Esophagus muscularis mucosa (tissue), 4 donors: ENCODE data around the gene FRK. TPM values are rescaled to one million over a fixed set of nuclear protein-coding genes. Genes with fewer than 3 reads are reported as not detected.
"Not testable (repeated sequence)": the region's sequence is repeated elsewhere in the genome, so short reads cannot be mapped to it uniquely, and the experiment has no call there.

Experiments used
- DNase-seq: peaks from one replicate; pipeline ENCODE4 v3.0.0-alpha.2; 2017; ENCODE audit errors: extremely low spot score
- H3K27ac ChIP-seq, 4 donors: fragments of 200-600 bp; sonication (generic); replicated peaks in 1 of 4; 1 replicate in 3 of 4; 2 replicates in 1 of 4; pipeline ENCODE4 v1.5.1; 2016 to 2019; ENCODE audit warnings: mild to moderate bottlenecking in 1 of 4
- H3K27me3 ChIP-seq, 4 donors: fragments of 200-600 bp; sonication (generic); one replicate each; pipeline versions ENCODE4 v1.5.1 to v1.6.0; 2016 to 2019
- H3K36me3 ChIP-seq, 4 donors: fragments of 200-600 bp; sonication (generic); one replicate each; pipeline ENCODE4 v1.5.1; 2016 to 2019
- H3K4me1 ChIP-seq, 4 donors: fragments of 200-600 bp; sonication (generic); one replicate each; pipeline ENCODE4 v1.5.1; 2016 to 2019
- H3K4me3 ChIP-seq, 4 donors: fragments of 200-600 bp; sonication (generic); 1 replicate in 2 of 4; 2 replicates in 2 of 4; pipeline ENCODE4 v1.5.1; 2016 to 2019; ENCODE audit warnings: mild to moderate bottlenecking in 4 of 4, moderate library complexity in 1 of 4
- H3K9me3 ChIP-seq, 4 donors: fragments of 200-600 bp; sonication (generic); 1 replicate in 3 of 4; 2 replicates in 1 of 4; pipeline ENCODE4 v1.5.1; 2016 to 2019
- EP300 ChIP-seq: sonication (generic); formaldehyde crosslinking; IDR thresholded peaks from one replicate; pipeline ENCODE4 v1.6.1; 2017; ENCODE audit warnings: antibody characterized with exemption
- POLR2A ChIP-seq: fragments of 450-650 bp; IDR thresholded peaks from one replicate; pipeline ENCODE4 v1.6.1; 2017; ENCODE audit warnings: antibody characterized with exemption, moderate library complexity, mild to moderate bottlenecking, low read depth
- POLR2AphosphoS5 ChIP-seq, 2 donors: sonication (generic); formaldehyde crosslinking; IDR thresholded peaks; one replicate each; pipeline ENCODE4 v1.6.1; 2017; ENCODE audit warnings: antibody characterized with exemption in 2 of 2
- WGBS: methylation state at CpG from one replicate; pipeline ENCODE4 v1.1.5; 2018; 5-methylcytosine and 5-hydroxymethylcytosine counted together
- intact Hi-C: fragments of 100-400 bp; cut with DNase I; formaldehyde crosslinking; loops from one replicate; pipeline ENCODE4 v1.15.1; 2023
- total RNA-seq, 4 donors: library from RNA; depleted of rRNA; stranded (reverse); fragments of >200 nt; gene quantifications; one replicate each; pipeline versions ENCODE4 v1.1.0 to v1.2.1, GENCODE V29; 2016
- TF ChIP-seq, protein P1 (sequence below), 3 experiments: fragments of 200-600 bp in 2 of 3; fragments of 450-650 bp in 1 of 3; sonication (generic) in 2 of 3; IDR thresholded peaks; one replicate each; pipeline ENCODE4 v1.5.1; 2017 to 2019; ENCODE audit warnings: antibody characterized with exemption in 3 of 3, mild to moderate bottlenecking in 2 of 3, moderate library complexity in 1 of 3

FRK gene
- total RNA-seq, 4 donors from 2014 or later, result 0.17 to 0.57 (median 0.40) TPM

DNA sequence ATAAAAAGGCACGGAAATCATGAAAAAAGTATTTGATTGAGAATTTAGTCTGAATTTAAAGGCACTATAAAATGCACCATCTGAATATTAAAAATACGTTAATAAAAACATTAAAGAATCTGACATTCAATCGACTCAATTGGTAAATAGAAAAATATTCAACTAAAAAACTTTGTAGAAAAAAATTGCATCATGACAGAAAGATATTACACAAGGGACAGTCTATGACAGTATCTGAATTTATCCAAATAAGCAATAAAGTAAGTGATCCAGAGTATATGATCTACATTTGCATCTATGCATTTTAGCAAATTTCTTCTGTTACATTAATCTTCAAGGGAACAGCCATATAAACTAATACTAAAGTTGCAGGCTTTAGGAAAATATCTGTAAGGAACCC is 9.4 kb downstream of the FRK start:
- WGBS, result 89% methylated on average over 3 of the region's 3 CpGs

GRCh38 chr6:116050737-116051136 is 10.0 kb downstream of the FRK start:
- Histone ChIP-seq H3K36me3 (no peaks in the 10 kb centered on the region), H3K4me1 (no peaks in the 10 kb centered on the region), H3K4me3 (no peak overlapping the region), H3K27me3 (no peaks in the 10 kb centered on the region), H3K9me3 (no peaks in the 10 kb centered on the region), H3K27ac (no peak overlapping the region)
- WGBS, result 91% methylated on average over 1 of the region's 1 CpG
- TF ChIP-seq EP300, result no peak
- no peak for TF ChIP-seq POLR2A
- TF ChIP-seq, protein P1, sequence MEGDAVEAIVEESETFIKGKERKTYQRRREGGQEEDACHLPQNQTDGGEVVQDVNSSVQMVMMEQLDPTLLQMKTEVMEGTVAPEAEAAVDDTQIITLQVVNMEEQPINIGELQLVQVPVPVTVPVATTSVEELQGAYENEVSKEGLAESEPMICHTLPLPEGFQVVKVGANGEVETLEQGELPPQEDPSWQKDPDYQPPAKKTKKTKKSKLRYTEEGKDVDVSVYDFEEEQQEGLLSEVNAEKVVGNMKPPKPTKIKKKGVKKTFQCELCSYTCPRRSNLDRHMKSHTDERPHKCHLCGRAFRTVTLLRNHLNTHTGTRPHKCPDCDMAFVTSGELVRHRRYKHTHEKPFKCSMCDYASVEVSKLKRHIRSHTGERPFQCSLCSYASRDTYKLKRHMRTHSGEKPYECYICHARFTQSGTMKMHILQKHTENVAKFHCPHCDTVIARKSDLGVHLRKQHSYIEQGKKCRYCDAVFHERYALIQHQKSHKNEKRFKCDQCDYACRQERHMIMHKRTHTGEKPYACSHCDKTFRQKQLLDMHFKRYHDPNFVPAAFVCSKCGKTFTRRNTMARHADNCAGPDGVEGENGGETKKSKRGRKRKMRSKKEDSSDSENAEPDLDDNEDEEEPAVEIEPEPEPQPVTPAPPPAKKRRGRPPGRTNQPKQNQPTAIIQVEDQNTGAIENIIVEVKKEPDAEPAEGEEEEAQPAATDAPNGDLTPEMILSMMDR (IDR thresholded peaks at IDR 0.05), result no peak
- TF ChIP-seq POLR2AphosphoS5 (IDR thresholded peaks at IDR 0.05), result no peak
- no peak for DNase-seq
- intact Hi-C loops, result no loop called here

More for the DNA sequence above, 9.4 kb downstream of the FRK start:
- intact Hi-C loops, result no loop called here
- Histone ChIP-seq H3K27ac (no peak overlapping the region), H3K9me3 (no peaks in the 10 kb centered on the region), H3K27me3 (no peaks in the 10 kb centered on the region), H3K36me3 (no peaks in the 10 kb centered on the region), H3K4me1 (no peaks in the 10 kb centered on the region), H3K4me3 (no peak overlapping the region)
- DNase-seq, result no peak
- TF ChIP-seq POLR2AphosphoS5 (IDR thresholded peaks at IDR 0.05), result no peak
- no peak for TF ChIP-seq EP300
- TF ChIP-seq, protein P1 (IDR thresholded peaks at IDR 0.05), result no peak
- no peak for TF ChIP-seq POLR2A

GRCh38 chr6:116049321-116049720 is 11.4 kb downstream of the FRK start:
- intact Hi-C loops, result no loop called here
- WGBS, result 82% methylated on average over 1 of the region's 1 CpG

GRCh38 chr6:116047173-116047933 is 13.3 kb downstream of the FRK start:
- Histone ChIP-seq H3K36me3 (no peaks in the 10 kb centered on the region), H3K4me3 (no peak overlapping the region), H3K9me3 (peaks cover 0 to 6% (median 2%) of the 10 kb centered on the region in 4 donors), H3K4me1 (no peaks in the 10 kb centered on the region), H3K27ac (no peak overlapping the region), H3K27me3 (no peaks in the 10 kb centered on the region)
- DNase-seq, result no peak
- intact Hi-C loops, result no loop called here
- TF ChIP-seq POLR2AphosphoS5 (IDR thresholded peaks at IDR 0.05), result no peak
- TF ChIP-seq, protein P1 (IDR thresholded peaks at IDR 0.05), result no peak
- TF ChIP-seq POLR2A, result no peak
- 82% methylated on average over 2 of the region's 3 CpGs for WGBS

More at GRCh38 chr6:116049321-116049720, 11.4 kb downstream of the FRK start:
- no peak for TF ChIP-seq EP300
- no peak for TF ChIP-seq POLR2AphosphoS5 (IDR thresholded peaks at IDR 0.05)
- TF ChIP-seq, protein P1 (IDR thresholded peaks at IDR 0.05), result no peak
- TF ChIP-seq POLR2A, result no peak
- Histone ChIP-seq H3K27ac (no peak overlapping the region), H3K4me3 (no peak overlapping the region), H3K4me1 (no peaks in the 10 kb centered on the region), H3K27me3 (no peaks in the 10 kb centered on the region), H3K9me3 (peaks cover 0 to 3% (median 0%) of the 10 kb centered on the region in 4 donors), H3K36me3 (no peaks in the 10 kb centered on the region)
- no peak for DNase-seq

DNA sequence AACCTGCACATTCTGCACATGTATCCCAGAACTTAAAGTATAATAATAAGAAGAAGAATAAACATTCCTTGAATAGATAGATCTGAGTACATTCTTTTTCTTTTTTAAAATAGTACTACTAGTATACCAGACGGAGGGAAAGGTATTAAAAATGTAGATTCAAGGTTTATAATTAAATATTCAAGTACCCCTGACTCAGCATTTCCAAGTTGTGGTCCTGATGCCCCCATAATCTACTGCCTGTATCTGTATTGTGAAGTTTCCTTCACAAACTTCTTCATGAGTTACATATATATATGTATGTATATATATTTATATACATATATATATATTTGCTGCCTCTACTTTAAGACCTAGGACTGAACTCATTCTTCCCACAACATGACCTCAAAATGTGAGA is 14.0 kb downstream of the FRK start:
- Histone ChIP-seq H3K27ac (no peak overlapping the region), H3K27me3 (no peaks in the 10 kb centered on the region), H3K36me3 (no peaks in the 10 kb centered on the region), H3K9me3 (peaks cover 0 to 10% (median 4%) of the 10 kb centered on the region in 4 donors), H3K4me3 (no peak overlapping the region), H3K4me1 (no peaks in the 10 kb centered on the region)
- intact Hi-C loops, result no loop called here
- no peak for DNase-seq
- TF ChIP-seq POLR2AphosphoS5 (IDR thresholded peaks at IDR 0.05) (no peak), EP300 (no peak), POLR2A (no peak)
- TF ChIP-seq, protein P1 (IDR thresholded peaks at IDR 0.05), result no peak
- 0% methylated on average over 1 of the region's 1 CpG for WGBS

DNA sequence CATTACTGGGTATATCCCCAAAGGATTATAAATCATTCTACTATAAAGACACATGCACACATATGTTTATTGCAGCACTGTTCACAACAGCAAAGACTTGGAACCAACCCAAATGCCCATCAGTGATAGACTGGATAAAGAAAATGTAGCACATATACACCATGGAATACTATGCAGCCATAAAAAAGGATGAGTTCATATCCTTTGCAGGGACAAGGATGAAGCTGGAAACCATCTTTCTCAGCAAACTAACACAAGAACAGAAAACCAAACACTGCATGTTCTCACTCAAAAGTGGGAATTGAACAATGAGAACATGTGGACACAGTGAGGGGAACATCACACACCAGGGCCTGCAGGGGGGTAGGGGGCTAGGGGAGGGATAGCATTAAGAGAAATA is 14.4 kb downstream of the FRK start:
- H3K27ac ChIP-seq, H3K27me3 ChIP-seq: not testable (repeated sequence)
- peaks cover 0 to 10% (median 4%) of the 10 kb centered on the region in 4 donors for H3K9me3 ChIP-seq

More for the DNA sequence above, 14.4 kb downstream of the FRK start:
- H3K4me3 ChIP-seq, H3K36me3 ChIP-seq, H3K4me1 ChIP-seq, DNase-seq, intact Hi-C loops: not testable (repeated sequence)
